CD4-positive, alpha-beta T cell treated with Interleukin-6 at 100 ng/mL for 8 hours (primary cell): ENCODE results near the gene GOLM1.
A peak's percentile ranks its signal among the peaks of the same experiment; 100 is the strongest.

Experiments
- DNase-seq: peaks from one replicate; pipeline ENCODE4 v3.0.0-alpha.2; 2020; ENCODE audit warnings: mixed read lengths, low spot score

GOLM1 gene

DNA sequence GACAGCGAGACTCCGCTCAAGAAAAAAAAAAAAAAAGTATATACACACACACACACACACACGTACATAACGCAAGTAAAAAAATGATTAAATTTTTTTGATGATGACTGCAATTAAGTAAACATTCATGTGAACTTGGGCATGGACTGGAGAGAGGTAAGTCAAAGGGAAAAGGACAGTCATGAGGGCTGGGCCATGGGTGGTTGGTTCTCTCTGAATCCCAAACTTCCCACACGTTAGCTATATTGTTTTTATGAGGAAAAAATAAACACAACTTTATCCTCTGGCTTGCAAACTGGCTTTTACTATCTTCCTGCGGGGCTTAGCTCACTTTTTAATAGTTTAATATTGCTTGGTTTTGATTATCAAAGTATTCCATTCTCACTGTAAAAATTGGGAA, 53.7 kb downstream of the GOLM1 start:
- DNase-seq: no peak

DNA sequence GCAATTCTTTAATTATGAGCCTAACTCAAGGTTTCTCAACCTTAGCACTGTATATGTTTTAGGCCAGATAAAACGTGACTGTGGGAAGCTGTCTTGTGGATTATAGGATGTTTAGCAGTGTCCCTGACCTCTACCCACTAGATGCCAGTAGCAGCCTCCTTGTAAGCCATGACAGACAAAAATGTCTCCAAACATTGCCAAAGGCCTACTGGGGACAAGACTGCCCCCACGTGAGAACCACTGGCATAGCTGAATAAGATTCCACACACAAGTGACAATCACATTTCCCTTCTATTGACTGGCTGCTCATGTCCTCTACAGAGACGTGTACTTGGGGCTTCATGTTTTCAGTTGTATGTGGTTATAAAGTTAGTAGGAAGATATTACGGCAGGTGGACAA, 55.4 kb downstream of the GOLM1 start:
- no peak for DNase-seq

DNA sequence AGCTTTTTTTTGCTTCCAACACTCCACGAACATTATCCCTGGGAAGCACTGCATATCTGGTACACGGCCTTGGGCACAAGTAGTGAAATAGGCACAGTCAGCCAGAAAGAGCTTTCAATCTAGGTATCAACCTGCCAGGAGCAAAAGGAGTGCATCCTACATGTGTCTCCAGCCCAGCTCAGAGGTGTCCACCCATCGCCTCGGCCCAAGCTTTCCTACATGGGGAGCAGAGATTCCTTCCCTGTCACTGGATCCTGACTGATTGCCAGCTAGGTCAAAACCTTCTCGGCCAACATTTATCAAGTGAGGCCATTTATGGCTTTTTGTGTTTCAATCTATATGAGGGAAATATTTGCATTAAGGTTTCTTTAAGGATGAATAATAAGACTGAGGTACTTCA, 55.8 kb downstream of the GOLM1 start:
- no peak for DNase-seq

DNA sequence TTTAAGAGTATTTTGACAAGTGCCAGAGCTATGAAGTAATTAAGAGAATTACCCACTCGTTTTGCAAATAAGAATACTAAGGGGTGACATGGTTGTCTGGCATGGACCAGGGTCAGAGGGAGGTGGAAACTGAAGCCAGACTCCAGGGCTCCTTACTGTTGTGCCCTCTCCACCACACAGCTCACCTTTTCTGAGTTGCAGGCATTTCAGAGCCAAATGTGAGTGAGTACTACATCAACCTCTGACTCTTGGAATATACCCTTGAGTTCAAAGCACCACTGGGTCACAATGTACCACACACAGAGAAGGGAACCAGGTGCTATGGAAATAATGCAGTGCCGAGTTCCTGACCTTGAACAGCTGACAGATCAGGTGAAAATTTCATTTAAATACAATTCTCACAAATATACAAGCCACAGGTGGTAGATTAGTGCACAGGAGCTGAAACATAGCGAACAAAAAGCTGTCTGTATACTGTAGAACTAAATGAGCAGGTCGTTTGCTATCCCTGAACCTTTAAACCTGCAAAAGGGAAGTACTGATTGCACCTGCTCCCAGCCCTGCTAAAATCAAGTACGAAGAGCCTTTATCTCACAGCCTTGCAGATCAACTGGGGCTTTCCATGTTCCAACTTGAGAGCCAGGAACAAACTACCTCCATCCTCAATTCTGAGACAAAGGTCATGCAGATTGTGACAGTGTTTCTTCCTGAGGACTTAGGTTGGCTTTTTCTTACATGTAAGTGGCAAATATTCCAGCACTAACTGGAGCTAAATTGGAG, 57.0 kb downstream of the GOLM1 start:
- no peak for DNase-seq

DNA sequence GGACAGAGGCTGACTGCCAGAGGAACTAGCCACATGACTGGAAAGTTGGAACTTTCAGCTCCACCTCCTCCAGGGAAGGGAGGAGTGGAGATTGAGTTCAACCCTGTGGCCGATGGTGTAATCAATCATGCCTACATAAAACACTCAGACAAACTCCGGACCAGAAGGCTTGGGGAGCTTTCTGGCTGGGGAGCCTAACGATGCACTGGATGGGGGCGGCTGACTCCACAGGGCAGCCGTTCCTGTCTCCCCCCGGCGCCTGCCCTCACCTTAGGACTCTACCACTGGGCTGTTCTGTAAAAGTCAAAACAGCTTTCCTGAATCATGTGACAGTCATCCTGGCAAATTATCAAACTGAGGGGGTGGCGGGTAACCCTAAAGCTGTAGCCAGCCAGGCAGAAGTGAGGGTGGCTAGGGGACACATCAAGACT, 58.0 kb downstream of the GOLM1 start:
- no peak for DNase-seq

DNA sequence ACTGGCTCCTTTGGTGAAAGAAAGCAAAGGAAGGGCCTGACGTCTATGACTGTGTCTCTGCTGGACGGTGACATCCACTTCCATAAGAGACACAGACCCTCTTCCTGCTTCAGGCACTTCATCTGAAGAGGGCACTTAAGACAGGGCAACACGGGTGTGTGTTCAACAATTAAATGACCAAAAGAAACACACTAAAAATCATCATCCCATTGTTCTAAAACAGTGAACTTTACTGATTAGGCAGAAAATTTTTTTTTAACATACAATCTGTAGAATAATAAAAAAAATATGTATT, 58.5 kb downstream of the GOLM1 start:
- no peak for DNase-seq

DNA sequence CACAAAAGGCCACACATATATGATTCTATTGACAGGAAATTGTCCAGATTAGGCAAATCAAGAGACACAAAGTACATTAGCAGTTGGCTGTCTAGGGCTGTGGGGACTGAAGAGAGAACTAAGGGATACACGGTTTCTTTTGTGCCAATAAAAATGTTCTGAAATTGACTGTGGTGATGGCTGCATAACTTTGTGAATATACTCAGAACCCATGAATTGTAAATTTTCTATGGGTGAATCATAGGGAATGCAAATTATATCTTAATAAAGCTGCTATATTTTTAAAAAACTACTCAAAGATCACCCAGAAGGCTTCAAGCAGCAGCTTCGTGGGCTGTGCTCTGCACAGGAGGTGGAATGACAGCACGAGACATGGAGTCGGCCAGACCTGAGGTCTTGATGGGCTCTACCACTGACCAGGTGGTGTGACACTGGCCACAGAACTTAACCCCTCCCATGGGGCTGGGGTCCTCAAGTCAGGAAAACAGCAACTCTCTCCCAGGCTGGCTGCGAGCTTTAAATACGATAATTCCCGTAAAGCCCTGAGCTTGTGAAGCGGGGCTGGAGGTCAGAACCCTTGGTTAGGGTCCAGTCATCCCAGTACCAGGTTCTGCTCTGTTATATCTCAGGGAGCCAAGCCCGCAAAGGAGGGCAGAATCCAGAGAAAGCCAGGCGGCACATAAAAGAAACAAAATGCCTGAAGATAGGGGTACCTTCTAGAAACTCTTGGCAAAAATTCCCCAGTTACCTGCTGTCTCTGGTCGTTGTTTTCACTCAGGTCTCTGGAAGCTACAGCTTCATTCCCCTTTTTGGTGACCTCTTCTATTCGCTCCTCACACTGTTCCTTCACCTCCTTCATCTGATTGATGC, 59.1 kb downstream of the GOLM1 start:
- no peak for DNase-seq

DNA sequence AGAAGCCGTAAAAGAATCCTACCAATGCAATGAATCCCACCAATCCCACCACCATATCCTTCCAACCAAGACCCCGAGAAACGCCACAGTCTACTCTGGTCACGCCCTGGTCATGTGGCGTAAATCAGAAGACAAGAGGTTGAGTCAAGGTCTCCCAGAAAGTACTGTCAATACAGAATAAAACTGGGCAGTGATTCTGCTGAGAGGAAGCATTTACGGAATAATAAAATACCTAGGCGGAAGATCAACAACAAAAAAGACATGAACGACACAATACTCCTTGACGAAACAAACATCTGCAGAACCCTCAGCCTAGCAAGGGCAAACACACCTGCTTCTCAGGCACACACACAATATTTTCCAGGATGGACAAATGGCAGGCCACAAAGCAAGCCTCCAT, 62.8 kb downstream of the GOLM1 start:
- no peak for DNase-seq

DNA sequence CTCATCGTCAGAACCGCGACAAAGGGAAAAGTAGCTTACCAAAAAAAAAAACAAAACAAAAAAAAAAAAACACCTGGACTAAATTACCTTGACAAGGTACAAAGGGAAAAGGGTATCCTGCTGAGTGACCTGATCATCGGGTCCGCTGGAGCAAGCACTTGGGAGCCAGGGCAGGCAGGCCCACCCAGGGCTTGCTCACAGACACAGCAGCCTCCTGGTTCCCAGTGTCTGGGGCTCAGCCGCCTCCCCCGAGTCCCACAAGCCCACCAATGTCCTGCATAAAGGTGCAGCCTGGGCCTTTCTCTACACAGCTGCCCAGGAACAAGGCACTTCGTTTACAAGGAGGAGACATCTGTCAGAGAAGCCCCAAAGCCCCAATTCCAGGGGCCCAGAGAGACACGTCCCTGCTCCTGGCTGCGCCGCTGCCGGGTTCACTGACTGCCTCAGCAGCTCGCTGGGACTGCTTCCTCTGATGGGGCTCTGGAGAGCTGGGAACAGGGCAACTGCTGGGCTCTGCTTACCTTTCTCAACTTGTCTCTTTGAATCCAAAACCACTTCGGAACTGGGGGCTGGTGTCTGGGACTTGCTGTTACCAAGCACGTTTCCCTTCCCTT, 63.4 kb downstream of the GOLM1 start:
- no peak for DNase-seq

DNA sequence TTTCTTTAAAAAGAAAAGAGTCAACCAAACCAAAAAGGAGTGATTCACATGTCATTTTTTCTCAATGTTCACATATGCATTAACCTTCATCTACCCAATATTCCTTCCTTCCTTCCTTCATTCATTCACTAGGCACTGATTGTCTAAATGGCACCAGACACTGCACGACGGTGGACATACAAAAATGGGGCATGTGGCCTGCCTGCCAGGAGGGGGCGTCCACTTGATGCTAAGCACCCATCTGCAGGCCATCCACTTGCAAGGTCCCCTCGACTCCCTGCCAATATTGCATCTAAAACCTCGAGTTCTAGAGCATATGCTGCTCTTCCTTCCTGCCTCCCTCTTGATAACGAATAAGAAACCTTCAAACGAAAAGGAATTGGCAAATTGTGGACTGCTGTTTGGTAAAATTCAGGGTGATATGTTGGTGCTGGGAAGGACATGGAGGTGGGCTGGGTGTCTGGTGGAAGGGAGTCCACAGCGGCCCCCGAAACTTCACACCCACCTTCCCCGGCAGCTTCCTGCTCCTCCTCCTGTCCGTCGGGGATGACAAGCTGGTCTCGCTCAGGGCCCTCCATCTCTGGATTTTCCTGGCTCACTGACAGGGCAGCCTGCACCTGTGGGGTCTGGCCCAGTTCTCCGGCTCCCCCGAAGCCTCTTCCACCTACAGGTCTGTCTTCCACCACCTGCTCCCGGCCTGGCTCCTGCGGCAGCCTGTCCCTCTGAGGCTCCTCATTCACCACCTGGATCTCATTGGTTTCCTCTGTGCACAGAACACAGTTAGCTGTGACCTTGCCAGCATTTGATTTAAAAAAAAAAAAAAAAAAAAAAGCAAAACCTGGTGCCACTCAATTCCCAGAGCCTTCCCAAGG, 64.3 kb downstream of the GOLM1 start:
- DNase-seq: no peak

DNA sequence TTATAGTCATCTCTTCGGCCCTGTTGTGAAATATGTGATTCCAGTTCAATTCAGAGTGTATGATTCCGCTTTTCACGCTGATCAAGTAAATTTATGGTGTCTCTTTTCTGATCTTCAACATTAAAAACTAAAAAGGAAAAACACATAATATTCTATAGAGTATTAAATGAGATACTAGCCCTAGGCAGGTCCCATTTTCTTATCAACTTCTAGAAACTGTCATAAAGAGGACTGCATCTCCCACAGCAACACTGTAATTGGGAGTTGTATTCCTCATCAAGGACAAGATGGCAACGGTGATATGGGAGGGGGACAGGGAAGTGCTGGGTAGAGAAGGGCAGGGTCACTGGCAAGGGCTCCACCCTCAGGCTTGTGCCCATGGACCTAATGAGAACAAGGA, 71.6 kb downstream of the GOLM1 start:
- no peak for DNase-seq

DNA sequence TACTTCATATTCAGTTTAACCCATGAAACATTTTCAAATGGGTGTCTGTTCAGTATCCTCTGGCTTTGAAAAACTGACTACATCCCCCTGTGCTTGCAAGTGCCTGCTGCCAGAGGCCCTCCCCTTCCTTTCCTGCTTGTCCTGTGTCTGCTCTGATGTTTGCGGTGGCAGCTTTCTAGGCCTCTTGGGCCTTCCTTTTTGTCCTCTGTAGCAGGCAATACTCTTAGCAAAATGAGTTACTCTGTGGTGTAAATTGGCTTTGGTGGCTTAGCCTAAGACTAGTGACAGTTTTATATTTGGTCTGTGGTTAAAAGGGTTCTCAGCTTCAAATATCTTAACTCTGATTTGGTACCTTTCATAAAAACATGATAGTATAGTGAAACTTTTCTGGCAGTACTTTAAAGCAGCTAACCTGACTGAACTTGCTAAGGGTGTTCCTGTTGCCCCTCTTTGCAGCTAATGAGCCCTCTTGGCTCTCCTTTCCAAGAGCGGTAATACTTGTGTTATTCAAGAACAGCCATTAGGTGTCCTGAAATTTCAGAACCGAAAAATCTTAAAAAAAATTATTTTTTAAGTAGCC, 76.6 kb downstream of the GOLM1 start:
- peak; percentile 9 for DNase-seq

DNA sequence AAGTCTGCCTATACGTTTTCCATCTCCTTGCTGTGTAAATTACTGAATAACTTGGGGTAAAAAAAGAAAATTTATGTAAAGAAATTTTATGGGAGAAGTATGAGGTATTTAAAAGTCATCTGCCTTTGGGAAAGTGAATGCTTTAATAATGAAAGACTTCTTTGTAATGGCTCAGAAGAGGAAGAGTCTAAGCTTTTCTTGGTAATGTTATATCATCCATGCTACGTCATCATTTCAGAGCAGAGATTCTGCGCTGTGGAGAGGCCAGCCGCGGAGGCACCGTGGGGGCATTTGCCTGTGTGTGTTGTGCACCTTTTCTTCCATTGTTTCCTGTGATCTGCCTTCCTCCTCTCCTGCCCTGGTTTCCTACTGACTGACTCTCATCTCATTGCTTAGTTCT, 78.2 kb downstream of the GOLM1 start:
- no peak for DNase-seq

DNA sequence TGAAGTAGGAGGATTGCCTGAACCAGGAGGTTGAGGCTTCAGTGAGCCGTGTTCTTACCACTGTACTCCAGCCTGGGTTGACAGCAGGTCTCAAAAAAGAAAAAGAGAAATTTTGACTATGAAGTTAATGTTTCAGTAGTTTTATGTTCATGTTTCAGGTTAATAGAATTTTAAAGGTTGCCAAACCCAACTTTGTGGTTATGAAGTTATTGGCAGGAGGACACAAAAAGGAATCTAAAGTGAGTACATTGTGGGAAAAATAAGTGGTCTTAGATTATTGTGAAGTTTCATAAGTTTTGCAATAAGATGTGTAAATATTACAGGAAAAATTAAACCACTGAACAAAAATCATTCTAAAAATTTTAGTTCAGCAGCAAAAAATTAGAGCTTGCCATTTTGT, 78.6 kb downstream of the GOLM1 start:
- DNase-seq: no peak

DNA sequence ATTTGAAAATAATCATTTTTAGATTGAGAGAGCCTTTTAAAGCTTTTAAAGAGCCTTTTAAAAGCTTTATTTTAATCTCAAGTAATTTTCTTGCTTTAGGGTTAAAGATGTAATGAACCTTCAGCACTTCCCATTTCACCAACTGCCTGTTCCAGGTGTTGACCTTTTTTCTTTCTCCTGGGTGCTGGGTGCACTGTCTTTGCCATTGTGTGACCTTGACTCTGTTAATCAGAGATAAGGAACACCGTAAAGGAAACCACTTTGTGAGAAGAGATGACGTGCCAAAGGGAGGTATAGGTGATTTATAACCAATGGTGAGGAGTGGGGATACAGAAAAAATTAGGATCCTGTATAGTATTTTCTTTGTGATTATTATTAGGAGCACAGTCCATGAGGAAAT, 90.2 kb downstream of the GOLM1 start:
- no peak for DNase-seq

DNA sequence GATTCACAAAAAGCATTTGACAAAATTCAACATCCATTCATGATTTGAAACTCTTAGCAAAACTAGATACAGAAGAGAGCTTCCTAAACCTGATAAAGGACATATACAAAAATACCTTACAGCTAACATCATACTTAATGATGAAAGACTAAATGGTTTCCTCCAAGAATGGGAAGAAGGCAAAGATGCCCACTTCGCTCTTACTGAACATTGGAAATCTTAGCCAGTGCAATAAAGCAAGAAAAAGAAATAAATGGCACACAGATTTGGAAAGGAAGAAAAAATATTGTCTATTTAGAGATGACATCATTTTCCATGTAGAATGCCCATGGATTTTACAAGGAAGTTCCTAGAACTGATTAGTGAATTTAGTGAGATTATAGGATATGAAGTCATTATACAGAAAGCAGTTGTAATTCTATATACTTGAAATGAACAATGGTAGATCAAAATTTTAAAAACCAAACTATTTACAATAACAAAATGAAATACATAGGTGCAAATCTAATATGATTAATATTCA, 94.0 kb downstream of the GOLM1 start:
- no peak for DNase-seq

DNA sequence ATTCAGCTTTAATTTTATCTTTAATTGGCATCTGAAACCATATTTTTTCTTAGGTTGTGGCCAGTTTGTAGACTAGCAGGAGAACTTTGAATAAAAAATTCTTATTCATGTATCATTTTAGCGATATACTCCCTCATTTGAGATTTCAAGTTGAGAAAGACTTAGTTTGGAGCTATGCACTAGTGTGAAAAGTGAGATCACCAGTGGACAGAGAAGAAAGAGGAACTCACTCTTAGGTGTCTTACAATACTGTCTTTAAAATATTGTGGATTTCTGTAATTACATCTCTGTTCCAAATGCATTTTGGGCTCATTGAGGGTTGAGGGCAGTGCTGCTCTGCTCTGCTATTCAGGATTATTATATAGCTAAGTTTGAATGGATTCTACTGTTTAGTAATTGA, 103.8 kb downstream of the GOLM1 start:
- no peak for DNase-seq

DNA sequence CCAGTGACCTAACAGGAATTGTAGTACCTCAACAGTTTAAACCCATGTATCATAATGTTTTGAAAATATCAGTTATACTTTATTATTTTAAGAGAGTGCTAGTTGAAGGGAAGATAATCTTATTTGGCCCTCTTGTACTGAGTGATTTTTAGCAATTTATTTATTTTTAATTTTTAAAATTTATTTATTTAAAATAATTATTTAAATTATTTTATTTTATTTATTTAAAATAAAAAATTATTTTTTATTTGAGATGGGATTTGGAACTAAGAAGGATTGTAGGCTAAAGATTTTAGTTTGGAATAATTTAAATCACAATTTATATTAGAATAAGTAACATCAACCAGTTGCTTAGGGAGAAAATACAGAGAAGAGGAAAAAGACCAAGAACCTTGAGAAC, 104.3 kb downstream of the GOLM1 start:
- no peak for DNase-seq

DNA sequence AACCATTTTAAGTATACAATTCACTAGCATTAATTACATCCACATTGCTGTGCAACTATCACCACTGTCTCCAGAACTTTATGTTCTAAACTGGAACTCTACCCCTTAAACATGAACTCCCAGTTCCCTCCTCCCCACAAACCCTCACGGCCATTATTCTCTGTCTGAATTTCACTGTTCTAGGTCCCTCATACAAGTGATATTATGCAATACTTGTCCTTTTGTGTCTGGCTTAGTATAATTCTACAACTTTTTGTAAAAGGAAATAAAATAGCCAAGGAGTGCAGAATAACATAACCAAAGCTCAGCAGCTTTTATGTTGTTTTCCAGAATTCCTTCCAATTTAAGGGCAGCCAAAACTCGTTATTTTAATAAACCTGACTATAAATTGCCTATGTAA, 105.2 kb downstream of the GOLM1 start:
- DNase-seq: no peak

DNA sequence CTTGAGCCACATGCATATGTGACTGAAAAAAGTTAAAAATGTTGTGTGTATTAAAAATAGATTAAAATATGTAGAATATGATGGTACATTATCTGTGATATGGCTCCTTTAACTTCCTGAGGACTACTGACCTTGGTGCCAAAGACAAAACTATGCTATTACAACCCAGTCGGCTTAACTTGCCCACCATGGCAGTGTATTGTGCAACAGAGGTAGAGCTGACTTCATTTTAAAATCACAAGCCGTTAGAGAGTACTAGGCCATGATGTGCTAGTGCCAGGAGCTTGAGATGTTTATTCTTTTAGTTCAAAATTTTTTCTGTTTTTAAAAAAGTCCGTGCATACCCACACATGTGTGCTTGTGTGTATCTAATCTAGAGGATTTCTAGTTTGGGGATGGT, 112.1 kb downstream of the GOLM1 start:
- no peak for DNase-seq

DNA sequence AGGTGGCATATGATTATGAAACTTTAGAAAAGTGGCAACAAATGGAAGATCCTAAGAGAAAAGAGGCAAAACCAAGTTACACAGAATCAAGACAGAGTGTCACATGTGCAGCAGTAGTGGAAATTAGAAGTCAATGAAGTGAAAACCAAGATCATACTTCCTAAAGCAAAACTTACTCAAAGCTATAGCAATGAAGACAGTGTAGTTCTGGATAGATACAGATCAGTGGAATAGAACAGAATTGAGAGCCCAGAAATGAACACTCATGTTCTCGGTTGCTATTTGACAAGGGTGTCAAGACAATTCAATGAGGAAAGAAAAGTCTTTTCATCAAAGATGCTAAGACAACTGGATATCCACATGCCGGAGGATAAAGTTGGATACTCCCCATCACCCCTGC, 114.9 kb downstream of the GOLM1 start:
- no peak for DNase-seq

DNA sequence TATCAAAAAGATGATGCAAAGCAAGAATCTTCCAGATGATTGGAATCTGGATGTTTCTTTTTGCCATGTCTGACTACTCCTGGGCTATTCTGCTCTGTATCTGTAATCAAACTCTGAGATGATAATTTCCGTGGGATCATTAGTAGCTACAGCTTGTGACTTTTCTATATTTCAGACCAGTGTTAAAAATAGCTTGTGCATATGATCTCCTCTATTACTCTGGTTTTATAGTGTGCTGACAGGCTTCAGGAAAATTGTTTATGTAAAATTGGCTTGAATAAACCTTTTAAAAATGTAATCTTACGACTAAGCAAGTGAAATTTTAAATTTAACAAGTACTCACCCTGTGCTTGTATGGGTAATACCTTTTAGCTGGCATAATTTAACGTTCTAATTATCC, 118.0 kb downstream of the GOLM1 start:
- DNase-seq: no peak
